OCI-LY7 (cell line): ENCODE measurements around the gene HNF1A.

ENCODE experiments used
- CTCF ChIP-seq: fragments of 200-600 bp; sonication (generic); conservative IDR thresholded peaks from 2 replicates; pipeline ENCODE4 v1.5.1; 2014; ENCODE audit warnings: mild to moderate bottlenecking, antibody characterized with exemption, low read length, moderate library complexity, mixed read lengths
- EZH2phosphoT487 ChIP-seq: fragments of 200-600 bp; sonication (generic); IDR thresholded peaks from 2 replicates; pipeline ENCODE4 v1.6.1; 2018; ENCODE audit warnings: low read depth, borderline replicate concordance, mild to moderate bottlenecking, mixed run types, antibody characterized with exemption, low read length, moderate library complexity, mixed read lengths

- TF ChIP-seq CTCF (no peak), EZH2phosphoT487 (no peak)
These were observed 52.4 kb downstream of the HNF1A start for GRCh38 chr12:121030576-121031212.
